Osteoblast (primary cell): ENCODE data around the gene NIM1K. TPM values are rescaled to one million over a fixed set of nuclear protein-coding genes. Genes with fewer than 3 reads are reported as not detected.

Experiments used
- DNase-seq: peaks from one replicate; pipeline ENCODE4 v3.0.0; 2011; ENCODE audit warnings: low spot score, mixed read lengths; ENCODE audit not compliant: insufficient read length; ENCODE audit errors: missing footprints
- H2AFZ ChIP-seq: 2 replicates; pipeline ENCODE4 v1.6.0; 2011; ENCODE audit warnings: mild to moderate bottlenecking, low read length
- H3K27ac ChIP-seq: 2 replicates; pipeline ENCODE4 v1.5.1; 2011; ENCODE audit warnings: mild to moderate bottlenecking, low read depth, low read length, moderate library complexity
- H3K27me3 ChIP-seq: 2 replicates; pipeline ENCODE4 v1.6.0; 2012; ENCODE audit warnings: mild to moderate bottlenecking, control low read depth, inconsistent platforms, low read length, moderate library complexity; ENCODE audit not compliant: insufficient read depth
- H3K36me3 ChIP-seq: 2 replicates; pipeline ENCODE4 v1.5.1; 2011; ENCODE audit warnings: mild to moderate bottlenecking, low read length, control low read depth, moderate library complexity; ENCODE audit not compliant: insufficient read depth
- H3K4me1 ChIP-seq: 2 replicates; pipeline ENCODE4 v1.5.1; 2011; ENCODE audit warnings: mild to moderate bottlenecking, low read length, control low read depth, moderate library complexity; ENCODE audit not compliant: insufficient read depth
- H3K4me2 ChIP-seq: 2 replicates; pipeline ENCODE4 v1.6.0; 2011; ENCODE audit warnings: mild to moderate bottlenecking, low read length; ENCODE audit not compliant: insufficient read depth
- H3K4me3 ChIP-seq: fragments of 200-600 bp; sonication (generic); 3 replicates; pipeline ENCODE4 v1.5.1; 2012; ENCODE audit warnings: mild to moderate bottlenecking, low read length, inconsistent platforms; ENCODE audit not compliant: insufficient read depth
- H3K79me2 ChIP-seq: 2 replicates; pipeline ENCODE4 v1.6.0; 2012; ENCODE audit warnings: mild to moderate bottlenecking, low read length, control low read depth, inconsistent platforms; ENCODE audit not compliant: insufficient read depth
- H3K9me3 ChIP-seq: 2 replicates; pipeline ENCODE4 v1.5.1; 2011; ENCODE audit warnings: low read depth, low read length, control low read depth
- H4K20me1 ChIP-seq: 2 replicates; pipeline ENCODE4 v1.6.0; 2012; ENCODE audit warnings: mild to moderate bottlenecking, low read length, control low read depth; ENCODE audit not compliant: insufficient read depth
- CTCF ChIP-seq: IDR thresholded peaks from 2 replicates; pipeline ENCODE4 v1.5.1; 2011; ENCODE audit warnings: mild to moderate bottlenecking, low read depth, low read length, moderate library complexity; ENCODE audit errors: extremely low read depth
- total RNA-seq: library from RNA; depleted of rRNA; stranded (reverse); fragments of >200 nt; gene quantifications from 2 replicates; pipeline ENCODE4 v1.2.3, GENCODE V29; 2012

The NIM1K gene
- total RNA-seq, 1 donor: 1.1 TPM

- H3K27me3 ChIP-seq: peaks cover 4% of the 10 kb centered on the region
- no peaks in the 10 kb centered on the region for H4K20me1 ChIP-seq
- no peak overlapping the region for H3K27ac ChIP-seq
- no peak for TF ChIP-seq CTCF
- no peaks in the 10 kb centered on the region for H3K36me3 ChIP-seq
- H3K9me3 ChIP-seq: no peaks in the 10 kb centered on the region
- no peaks in the 10 kb centered on the region for H3K4me1 ChIP-seq
- H3K4me3 ChIP-seq: no peak overlapping the region
- H3K4me2 ChIP-seq: no peak overlapping the region
- no peak overlapping the region for H2AFZ ChIP-seq
- H3K79me2 ChIP-seq: no peaks in the 10 kb centered on the region
- no peak for DNase-seq
Observed at GRCh38 chr5:43279548-43280274, 87.7 kb downstream of the NIM1K start.

DNA sequence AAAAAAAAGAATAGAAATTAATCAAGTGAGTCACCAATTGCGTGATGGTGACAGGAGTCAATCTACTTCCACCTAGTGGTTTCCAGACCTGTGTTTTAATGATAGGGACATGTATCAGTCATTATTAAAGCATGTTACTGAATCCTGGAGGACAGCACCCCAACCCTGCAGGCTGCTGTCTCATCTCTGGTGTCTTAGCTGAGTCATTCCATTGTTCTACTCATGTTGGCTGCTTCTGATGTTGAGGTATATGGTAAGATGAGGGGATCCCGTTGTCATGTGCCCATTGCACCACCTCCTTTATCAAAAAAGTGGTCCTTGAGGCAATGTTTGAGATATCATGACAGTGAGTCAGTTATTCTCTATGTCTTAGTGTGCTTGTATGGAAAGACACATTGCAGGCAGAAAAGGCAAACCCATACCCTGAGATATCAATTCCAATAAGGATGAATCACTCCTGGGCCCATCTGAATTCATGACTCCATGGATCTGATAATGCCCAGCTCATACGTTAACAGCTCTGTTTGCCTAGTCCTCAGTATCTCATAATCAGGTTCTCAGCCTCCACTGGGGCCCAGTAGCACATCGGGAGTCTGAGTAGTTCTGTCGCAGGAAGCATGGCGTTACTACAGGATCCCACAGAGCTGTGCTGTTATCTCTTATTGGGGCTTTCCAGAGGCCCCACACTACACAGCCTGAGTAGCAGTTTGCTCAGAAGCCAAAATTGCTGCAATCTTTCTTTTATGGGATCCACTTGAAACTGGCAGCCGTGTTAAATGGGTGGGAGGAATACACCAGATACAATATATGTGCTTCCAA, 90.0 kb downstream of the NIM1K start:
- Histone ChIP-seq H2AFZ (no peak overlapping the region), H3K4me2 (no peak overlapping the region), H4K20me1 (no peaks in the 10 kb centered on the region), H3K27ac (no peak overlapping the region), H3K4me1 (no peaks in the 10 kb centered on the region), H3K9me3 (no peaks in the 10 kb centered on the region), H3K36me3 (peaks cover 3% of the 10 kb centered on the region), H3K4me3 (no peak overlapping the region), H3K27me3 (no peaks in the 10 kb centered on the region), H3K79me2 (no peaks in the 10 kb centered on the region)
- TF ChIP-seq CTCF: no peak
- no peak for DNase-seq

DNA sequence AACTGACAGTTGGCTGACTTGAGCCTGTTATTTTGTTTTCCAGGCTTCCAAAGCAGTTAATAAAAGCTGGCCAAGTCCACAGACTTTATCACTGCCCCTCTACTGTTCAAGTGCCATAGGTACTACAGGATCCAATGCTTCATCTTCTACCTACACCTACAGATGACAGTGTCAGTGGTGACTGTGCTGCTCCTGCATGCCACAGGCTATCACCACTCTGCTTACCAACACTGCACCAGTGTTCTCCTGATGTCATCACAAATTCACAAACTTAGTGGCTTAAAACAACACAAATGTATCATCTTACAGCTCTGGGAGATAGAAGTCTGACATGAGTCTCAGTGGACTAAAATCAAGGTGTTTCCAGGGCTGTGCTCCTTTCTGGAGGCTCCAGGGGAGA, 94.6 kb downstream of the NIM1K start:
- no peak overlapping the region for H3K4me3 ChIP-seq
- no peaks in the 10 kb centered on the region for H4K20me1 ChIP-seq
- no peaks in the 10 kb centered on the region for H3K79me2 ChIP-seq
- no peak overlapping the region for H3K4me2 ChIP-seq
- no peaks in the 10 kb centered on the region for H3K9me3 ChIP-seq
- H3K27me3 ChIP-seq: no peaks in the 10 kb centered on the region
- no peak overlapping the region for H2AFZ ChIP-seq
- no peak overlapping the region for H3K27ac ChIP-seq
- peaks cover 6% of the 10 kb centered on the region for H3K4me1 ChIP-seq
- H3K36me3 ChIP-seq: peaks cover 23% of the 10 kb centered on the region
- no peak for DNase-seq
- no peak for TF ChIP-seq CTCF

- H4K20me1 ChIP-seq: no peaks in the 10 kb centered on the region
- TF ChIP-seq CTCF: no peak
- no peaks in the 10 kb centered on the region for H3K9me3 ChIP-seq
- no peaks in the 10 kb centered on the region for H3K27me3 ChIP-seq
- H2AFZ ChIP-seq: no peak overlapping the region
- no peak for DNase-seq
- H3K4me3 ChIP-seq: no peak overlapping the region
- H3K27ac ChIP-seq: no peak overlapping the region
- H3K36me3 ChIP-seq: peaks cover 26% of the 10 kb centered on the region
- no peaks in the 10 kb centered on the region for H3K79me2 ChIP-seq
- no peak overlapping the region for H3K4me2 ChIP-seq
- peaks cover 7% of the 10 kb centered on the region for H3K4me1 ChIP-seq
Observed at GRCh38 chr5:43287493-43287892, 95.5 kb downstream of the NIM1K start.
